Endothelial cell of umbilical vein (primary cell): ENCODE data around the gene ARPIN. TPM values are rescaled to one million over a fixed set of nuclear protein-coding genes. Genes with fewer than 3 reads are reported as not detected.

Experiments
- BruUV-seq: library from RNA; stranded (reverse); fragments of 400-500 nt; replicated peaks from 2 replicates; lab custom pipeline; 2021; lab: Mats Ljungman, UMichigan
- CTCF ChIA-PET: fragments of 300-600, 350-600 bp; sonication (Branson Sonifier 250); formaldehyde crosslinking; loops from one replicate; lab custom pipeline; 2021; ENCODE audit warnings: antibody characterized with exemption, inconsistent platforms; lab: Charles Lee
- POLR2A ChIA-PET: fragments of 300-600, 350-600 bp; sonication (Branson Sonifier 250); formaldehyde crosslinking; loops from one replicate; lab custom pipeline; 2021; ENCODE audit warnings: antibody characterized with exemption, inconsistent platforms; lab: Charles Lee
- DNase-seq: peaks from one replicate; pipeline ENCODE4 v3.0.0-alpha.2; 2011; ENCODE audit warnings: low read depth, low spot score
- FAIRE-seq: peaks from 2 replicates; lab custom pipeline; 2011; peaks lifted over from hg19 to GRCh38; lab: Jason Lieb, UNC
- H2AFZ ChIP-seq: 2 replicates; pipeline ENCODE4 v1.6.0; 2012; ENCODE audit warnings: low read depth, low read length, control low read depth, inconsistent platforms
- H3K27ac ChIP-seq: 2 replicates; pipeline ENCODE4 v1.5.1; 2011; ENCODE audit warnings: low read depth, mild to moderate bottlenecking, control low read depth, low read length, moderate library complexity; ENCODE audit not compliant: insufficient read depth
- H3K27me3 ChIP-seq, 2 experiments: 2 replicates each; pipeline versions ENCODE4 v1.6.0 to v1.6.1; 2011; ENCODE audit warnings: low read length in 2 of 2, mixed read lengths in 1 of 2; ENCODE audit not compliant: control insufficient read depth in 2 of 2, insufficient read depth in 2 of 2
- H3K36me3 ChIP-seq, 2 experiments: 2 replicates in 1 of 2; 3 replicates in 1 of 2; pipeline ENCODE4 v1.5.1; 2011; ENCODE audit warnings: low read length in 2 of 2, mild to moderate bottlenecking in 1 of 2, moderate library complexity in 1 of 2; ENCODE audit not compliant: control insufficient read depth in 2 of 2, insufficient read depth in 2 of 2; ENCODE audit errors: extremely low read depth in 1 of 2
- H3K4me1 ChIP-seq: 3 replicates; pipeline ENCODE4 v1.5.1; 2011; ENCODE audit warnings: mild to moderate bottlenecking, low read length; ENCODE audit not compliant: control insufficient read depth, insufficient read depth; ENCODE audit errors: extremely low read depth
- H3K4me2 ChIP-seq: 2 replicates; pipeline ENCODE4 v1.6.1; 2011; ENCODE audit warnings: low read length, control low read depth, mixed read lengths; ENCODE audit not compliant: insufficient read depth
- H3K4me3 ChIP-seq, 3 experiments: fragments of 200-600 bp in 1 of 3; sonication (generic), shearing (Covaris generic) in 1 of 3; replicated peaks in 1 of 3; 2 replicates each; pipeline ENCODE4 v1.5.1; 2011 to 2016; ENCODE audit warnings: control low read depth in 3 of 3, low read length in 3 of 3, mild to moderate bottlenecking in 2 of 3, inconsistent platforms in 1 of 3, low read depth in 1 of 3, moderate library complexity in 1 of 3; ENCODE audit not compliant: insufficient read depth in 1 of 3
- H3K79me2 ChIP-seq: 2 replicates; pipeline ENCODE4 v1.6.0; 2012; ENCODE audit warnings: low read length, inconsistent platforms; ENCODE audit not compliant: control insufficient read depth, insufficient read depth
- H3K9ac ChIP-seq: replicated peaks from 2 replicates; pipeline ENCODE3; 2011; ENCODE audit warnings: low read length, control low read depth; ENCODE audit not compliant: insufficient read depth; ENCODE audit errors: extremely low read depth
- H3K9me1 ChIP-seq: replicated peaks from 3 replicates; pipeline ENCODE4 v1.6.0; 2011; ENCODE audit warnings: mild to moderate bottlenecking, low read length; ENCODE audit not compliant: control insufficient read depth, insufficient read depth; ENCODE audit errors: extremely low read depth
- H3K9me3 ChIP-seq: replicated peaks from 2 replicates; pipeline ENCODE4 v1.5.1; 2012; ENCODE audit warnings: low read length, inconsistent platforms; ENCODE audit not compliant: control insufficient read depth, insufficient read depth
- H4K20me1 ChIP-seq: replicated peaks from 2 replicates; pipeline ENCODE3; 2011; ENCODE audit warnings: mild to moderate bottlenecking, low read length; ENCODE audit not compliant: control insufficient read depth, insufficient read depth; ENCODE audit errors: extremely low read depth
- EZH2 ChIP-seq: IDR thresholded peaks from 2 replicates; pipeline ENCODE4 v1.6.1; 2012; ENCODE audit warnings: borderline replicate concordance, low read depth, mild to moderate bottlenecking, moderate library complexity, low read length, inconsistent platforms; ENCODE audit not compliant: severe bottlenecking
- FOS ChIP-seq: IDR thresholded peaks from 2 replicates; pipeline ENCODE4 v1.6.1; 2011; ENCODE audit warnings: mild to moderate bottlenecking, low read length, moderate library complexity, borderline replicate concordance; ENCODE audit not compliant: insufficient read depth
- GATA2 ChIP-seq: IDR thresholded peaks from 2 replicates; pipeline ENCODE4 v1.7.0; 2011; ENCODE audit warnings: low read depth, mild to moderate bottlenecking, moderate library complexity, mixed read lengths, low read length; ENCODE audit not compliant: insufficient read length, insufficient read depth
- MYC ChIP-seq: IDR thresholded peaks from one replicate; pipeline ENCODE4 v1.6.1; 2011; ENCODE audit warnings: mild to moderate bottlenecking, low read depth, low read length
- POLR2A ChIP-seq: IDR thresholded peaks from 2 replicates; pipeline ENCODE4 v1.6.1; 2012; ENCODE audit warnings: low read depth, mild to moderate bottlenecking, control low read depth, low read length
- POLR2AphosphoS5 ChIP-seq: IDR thresholded peaks from 2 replicates; pipeline ENCODE4 v1.6.1; 2012; ENCODE audit warnings: low read depth, mild to moderate bottlenecking, control low read depth, low read length, moderate library complexity; ENCODE audit not compliant: insufficient read depth
- dilution Hi-C: fragments of 300-500 bp; cut with MboI; formaldehyde crosslinking; loops from one replicate; pipeline ENCODE4 v1.15.0; 2019; ENCODE audit warnings: low sequenced_read_pairs; ENCODE audit not compliant: extremely low pct_ligation_motif_present
- intact Hi-C: fragments of 100-400 bp; cut with micrococcal nuclease; formaldehyde crosslinking; loops from one replicate; pipeline ENCODE4 v1.10.0; 2022
- polyA plus RNA-seq, 4 experiments: library from polyadenylated mRNA; depleted of rRNA in 3 of 4; stranded (reverse) in 3 of 4; unstranded in 1 of 4; fragments of >200 nt; gene quantifications; 2 replicates each; pipeline versions ENCODE4 v1.2.1 to v1.2.3, GENCODE V29; 2011 to 2012; ENCODE audit warnings: missing spikeins in 1 of 4
- total RNA-seq: library from RNA; stranded (reverse); gene quantifications from 2 replicates; pipeline ENCODE4 v1.2.3, GENCODE V29; 2021
- TF ChIP-seq, protein P1 (sequence below), 2 donors: IDR thresholded peaks; 1 replicate in 1 of 2; 2 replicates in 1 of 2; pipeline ENCODE4 v1.5.1; 2011; ENCODE audit warnings: low read length in 2 of 2, mild to moderate bottlenecking in 2 of 2, moderate library complexity in 2 of 2, control low read depth in 1 of 2, inconsistent platforms in 1 of 2, low read depth in 1 of 2; ENCODE audit not compliant: insufficient read depth in 1 of 2; ENCODE audit errors: extremely low read depth in 1 of 2
- TF ChIP-seq, protein P2 (sequence below): IDR thresholded peaks from 2 replicates; pipeline ENCODE4 v1.6.1; 2011; ENCODE audit not compliant: insufficient read depth, insufficient read length

ARPIN gene
- total and polyA plus RNA-seq, 2 donors (not counting 3 experiments of a cell fraction or from before 2014, with no cell fraction given), result 13.0 to 23.3 TPM

DNA sequence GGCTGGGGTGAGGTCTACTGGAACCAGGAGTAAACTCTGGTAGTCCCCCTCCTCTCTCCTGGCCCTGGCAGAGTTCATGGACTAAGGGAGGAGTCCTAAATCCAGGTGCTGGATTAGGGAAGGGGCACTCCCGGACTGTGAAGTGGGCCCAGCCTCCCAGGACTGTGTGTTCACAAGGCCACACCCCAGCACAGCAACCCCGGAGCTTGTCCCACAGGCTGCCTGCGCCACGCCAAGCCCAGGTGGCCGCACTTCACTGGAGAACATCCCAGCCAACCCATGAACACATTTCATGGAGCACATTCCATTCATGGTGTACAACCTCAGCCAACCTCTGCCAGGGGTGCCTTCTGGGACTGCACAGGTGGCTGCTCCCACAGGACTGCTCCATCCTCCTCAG lies 8.2 kb downstream of the ARPIN start:
- H3K9me1 ChIP-seq, result no peaks in the 10 kb centered on the region
- dilution Hi-C loops, result no loop called here
- H3K4me3 ChIP-seq, result no peak overlapping the region
- H3K79me2 ChIP-seq, result no peaks in the 10 kb centered on the region
- no peak for TF ChIP-seq MYC
- TF ChIP-seq POLR2AphosphoS5, result no peak
- no peak for TF ChIP-seq FOS
- TF ChIP-seq POLR2A, result no peak
- TF ChIP-seq GATA2, result no peak
- no peak for TF ChIP-seq EZH2
- TF ChIP-seq, protein P1, sequence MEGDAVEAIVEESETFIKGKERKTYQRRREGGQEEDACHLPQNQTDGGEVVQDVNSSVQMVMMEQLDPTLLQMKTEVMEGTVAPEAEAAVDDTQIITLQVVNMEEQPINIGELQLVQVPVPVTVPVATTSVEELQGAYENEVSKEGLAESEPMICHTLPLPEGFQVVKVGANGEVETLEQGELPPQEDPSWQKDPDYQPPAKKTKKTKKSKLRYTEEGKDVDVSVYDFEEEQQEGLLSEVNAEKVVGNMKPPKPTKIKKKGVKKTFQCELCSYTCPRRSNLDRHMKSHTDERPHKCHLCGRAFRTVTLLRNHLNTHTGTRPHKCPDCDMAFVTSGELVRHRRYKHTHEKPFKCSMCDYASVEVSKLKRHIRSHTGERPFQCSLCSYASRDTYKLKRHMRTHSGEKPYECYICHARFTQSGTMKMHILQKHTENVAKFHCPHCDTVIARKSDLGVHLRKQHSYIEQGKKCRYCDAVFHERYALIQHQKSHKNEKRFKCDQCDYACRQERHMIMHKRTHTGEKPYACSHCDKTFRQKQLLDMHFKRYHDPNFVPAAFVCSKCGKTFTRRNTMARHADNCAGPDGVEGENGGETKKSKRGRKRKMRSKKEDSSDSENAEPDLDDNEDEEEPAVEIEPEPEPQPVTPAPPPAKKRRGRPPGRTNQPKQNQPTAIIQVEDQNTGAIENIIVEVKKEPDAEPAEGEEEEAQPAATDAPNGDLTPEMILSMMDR (IDR thresholded peaks at IDR 0.05; ENCODE audit: extremely low read depth in 1 of 2, insufficient read depth in 1 of 2, low read depth in 1 of 2, low read length in 2 of 2), result no peak
- TF ChIP-seq, protein P2, sequence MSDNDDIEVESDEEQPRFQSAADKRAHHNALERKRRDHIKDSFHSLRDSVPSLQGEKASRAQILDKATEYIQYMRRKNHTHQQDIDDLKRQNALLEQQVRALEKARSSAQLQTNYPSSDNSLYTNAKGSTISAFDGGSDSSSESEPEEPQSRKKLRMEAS, result no peak
- FAIRE-seq (no peak), DNase-seq (no peak)
- no peak overlapping the region for H3K27ac ChIP-seq
- no peak overlapping the region for H2AFZ ChIP-seq
- ChIA-PET CTCF (no interaction called here), POLR2A (no interaction called here)
- peaks cover 0 to 20% of the 10 kb centered on the region in 2 experiments for H3K36me3 ChIP-seq
- no peaks in the 10 kb centered on the region for H3K4me1 ChIP-seq
- no peaks in the 10 kb centered on the region for H3K9me3 ChIP-seq
- H3K27me3 ChIP-seq, result no peaks in the 10 kb centered on the region
- H4K20me1 ChIP-seq, result no peaks in the 10 kb centered on the region
- intact Hi-C loops, result no loop called here
- H3K4me2 ChIP-seq, result no peak overlapping the region
- BruUV-seq, result no TSS peak
- H3K9ac ChIP-seq, result no peak overlapping the region
